Loucy (cell line): Measurements from ENCODE around the gene PODNL1.

Source experiments
- H2AFZ ChIP-seq: fragments of 200-600 bp; sonication (generic); 2 replicates; pipeline ENCODE4 v1.6.0; 2016; ENCODE audit warnings: antibody characterized with exemption, mild to moderate bottlenecking, low read length, moderate library complexity
- H3F3A ChIP-seq: fragments of 200-600 bp; 2 replicates; pipeline ENCODE4 v1.6.0; 2016; ENCODE audit warnings: antibody characterized with exemption, low read depth, mild to moderate bottlenecking
- H3K27me3 ChIP-seq: fragments of 200-600 bp; sonication (generic); 2 replicates; pipeline ENCODE4 v1.6.1; 2014; ENCODE audit warnings: low read length, mild to moderate bottlenecking; ENCODE audit not compliant: insufficient read depth, poor library complexity, severe bottlenecking
- H3K36me3 ChIP-seq: fragments of 200-600 bp; sonication (generic); 2 replicates; pipeline ENCODE4 v1.6.1; 2016; ENCODE audit warnings: low read length; ENCODE audit not compliant: insufficient read depth
- H3K4me1 ChIP-seq: fragments of 200-600 bp; sonication (generic); 2 replicates; pipeline ENCODE4 v1.5.1; 2014; ENCODE audit warnings: low read length, mild to moderate bottlenecking; ENCODE audit not compliant: insufficient read depth, poor library complexity, severe bottlenecking
- H3K4me2 ChIP-seq: fragments of 200-600 bp; sonication (generic); 2 replicates; pipeline ENCODE4 v1.6.0; 2014; ENCODE audit warnings: antibody characterized with exemption, low read length, low read depth, mild to moderate bottlenecking; ENCODE audit not compliant: poor library complexity, severe bottlenecking
- H3K4me3 ChIP-seq: fragments of 200-600 bp; sonication (generic); 2 replicates; pipeline ENCODE4 v1.5.1; 2014; ENCODE audit warnings: low read length, mild to moderate bottlenecking, mixed read lengths; ENCODE audit not compliant: poor library complexity, severe bottlenecking
- H3K79me2 ChIP-seq: fragments of 200-600 bp; sonication (generic); 2 replicates; pipeline ENCODE4 v1.6.1; 2014; ENCODE audit warnings: low read length; ENCODE audit not compliant: insufficient read depth
- H3K9ac ChIP-seq: fragments of 200-600 bp; sonication (generic); 2 replicates; pipeline ENCODE4 v1.6.0; 2014; ENCODE audit warnings: mild to moderate bottlenecking, low read depth, low read length, moderate library complexity; ENCODE audit not compliant: poor library complexity, severe bottlenecking
- H3K9me2 ChIP-seq: fragments of 200-600 bp; sonication (generic); replicated peaks from 2 replicates; pipeline ENCODE4 v1.6.1; 2016; ENCODE audit warnings: low read depth, low read length, mixed read lengths
- H3K9me3 ChIP-seq: fragments of 200-600 bp; sonication (generic); 2 replicates; pipeline ENCODE4 v1.6.1; 2014; ENCODE audit warnings: mild to moderate bottlenecking, antibody characterized with exemption, low read length, low read depth; ENCODE audit not compliant: insufficient read depth
- H4K20me1 ChIP-seq: fragments of 200-600 bp; sonication (generic); 2 replicates; pipeline ENCODE4 v1.6.0; 2014; ENCODE audit warnings: antibody characterized with exemption, low read length, mild to moderate bottlenecking; ENCODE audit not compliant: insufficient read depth, poor library complexity, severe bottlenecking
- EZH2phosphoT487 ChIP-seq: fragments of 200-600 bp; IDR thresholded peaks from 2 replicates; pipeline ENCODE4 v1.6.1; 2018; ENCODE audit warnings: antibody characterized with exemption, mild to moderate bottlenecking, moderate library complexity, borderline replicate concordance
- TF ChIP-seq, protein P1 (sequence below): fragments of 200-600 bp; sonication (generic); conservative IDR thresholded peaks from 2 replicates; pipeline ENCODE4 v1.5.1; 2014; ENCODE audit warnings: mild to moderate bottlenecking, antibody characterized with exemption, low read length

Gene PODNL1

GRCh38 chr19:13909430-13909829, 28.8 kb downstream of the PODNL1 start:
- Histone ChIP-seq H3F3A (no peaks in the 10 kb centered on the region), H3K9me2 (no peaks in the 10 kb centered on the region), H3K4me3 (no peak overlapping the region), H3K9me3 (no peaks in the 10 kb centered on the region), H3K27me3 (no peaks in the 10 kb centered on the region), H4K20me1 (no peaks in the 10 kb centered on the region), H3K36me3 (peaks cover 8% of the 10 kb centered on the region; the same call in 1 of the 2 replicates), H3K9ac (no peak overlapping the region), H3K4me2 (no peak overlapping the region), H3K79me2 (peaks cover 28% of the 10 kb centered on the region), H3K4me1 (peaks cover 16% of the 10 kb centered on the region), H2AFZ (no peak overlapping the region)
- TF ChIP-seq, protein P1, sequence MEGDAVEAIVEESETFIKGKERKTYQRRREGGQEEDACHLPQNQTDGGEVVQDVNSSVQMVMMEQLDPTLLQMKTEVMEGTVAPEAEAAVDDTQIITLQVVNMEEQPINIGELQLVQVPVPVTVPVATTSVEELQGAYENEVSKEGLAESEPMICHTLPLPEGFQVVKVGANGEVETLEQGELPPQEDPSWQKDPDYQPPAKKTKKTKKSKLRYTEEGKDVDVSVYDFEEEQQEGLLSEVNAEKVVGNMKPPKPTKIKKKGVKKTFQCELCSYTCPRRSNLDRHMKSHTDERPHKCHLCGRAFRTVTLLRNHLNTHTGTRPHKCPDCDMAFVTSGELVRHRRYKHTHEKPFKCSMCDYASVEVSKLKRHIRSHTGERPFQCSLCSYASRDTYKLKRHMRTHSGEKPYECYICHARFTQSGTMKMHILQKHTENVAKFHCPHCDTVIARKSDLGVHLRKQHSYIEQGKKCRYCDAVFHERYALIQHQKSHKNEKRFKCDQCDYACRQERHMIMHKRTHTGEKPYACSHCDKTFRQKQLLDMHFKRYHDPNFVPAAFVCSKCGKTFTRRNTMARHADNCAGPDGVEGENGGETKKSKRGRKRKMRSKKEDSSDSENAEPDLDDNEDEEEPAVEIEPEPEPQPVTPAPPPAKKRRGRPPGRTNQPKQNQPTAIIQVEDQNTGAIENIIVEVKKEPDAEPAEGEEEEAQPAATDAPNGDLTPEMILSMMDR: no peak
- TF ChIP-seq EZH2phosphoT487: no peak

GRCh38 chr19:13908674-13909073, 29.5 kb downstream of the PODNL1 start:
- no peaks in the 10 kb centered on the region for H4K20me1 ChIP-seq
- H3F3A ChIP-seq: no peaks in the 10 kb centered on the region
- peaks cover 20% of the 10 kb centered on the region for H3K4me1 ChIP-seq
- H3K79me2 ChIP-seq: peaks cover 28% of the 10 kb centered on the region
- peaks cover 8% of the 10 kb centered on the region; the same call in 1 of the 2 replicates for H3K36me3 ChIP-seq
- H3K9ac ChIP-seq: no peak overlapping the region
- H3K27me3 ChIP-seq: no peaks in the 10 kb centered on the region
- TF ChIP-seq, protein P1: no peak
- TF ChIP-seq EZH2phosphoT487: no peak
- no peaks in the 10 kb centered on the region for H3K9me2 ChIP-seq
- H3K4me3 ChIP-seq: no peak overlapping the region
- no peak overlapping the region for H2AFZ ChIP-seq
- H3K4me2 ChIP-seq: no peak overlapping the region
- no peaks in the 10 kb centered on the region for H3K9me3 ChIP-seq

DNA sequence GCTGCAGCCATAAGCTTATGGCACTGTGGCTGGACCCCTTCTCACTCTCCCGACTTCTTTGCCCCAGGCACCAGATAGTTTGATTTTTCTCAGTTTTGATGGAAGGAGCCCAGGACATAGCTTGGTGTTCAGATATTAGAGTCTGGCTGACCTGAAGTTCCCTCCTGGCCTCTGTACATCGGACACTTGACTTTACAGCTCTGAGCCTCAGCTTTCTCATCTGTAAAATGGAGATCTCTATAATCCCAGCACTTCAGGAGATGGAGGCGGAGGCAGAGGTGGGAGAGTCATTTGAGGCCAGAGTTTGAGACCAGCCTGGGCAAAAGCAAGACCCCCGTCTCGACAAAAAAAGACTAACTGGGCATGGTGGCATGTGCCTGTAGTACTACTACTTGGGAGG, 31.3 kb downstream of the PODNL1 start:
- H4K20me1 ChIP-seq: no peaks in the 10 kb centered on the region
- no peaks in the 10 kb centered on the region for H3K27me3 ChIP-seq
- H3K4me3 ChIP-seq: peak overlapping the region; percentile 83
- TF ChIP-seq, protein P1: no peak
- no peak for TF ChIP-seq EZH2phosphoT487
- peak overlapping the region; percentile 79 for H3K9ac ChIP-seq
- H3K4me1 ChIP-seq: peaks cover 25% of the 10 kb centered on the region
- no peaks in the 10 kb centered on the region for H3F3A ChIP-seq
- H3K4me2 ChIP-seq: peak overlapping the region; percentile 80
- peaks cover 29% of the 10 kb centered on the region for H3K79me2 ChIP-seq
- H3K9me2 ChIP-seq: no peaks in the 10 kb centered on the region
- H2AFZ ChIP-seq: no peak overlapping the region
- no peaks in the 10 kb centered on the region for H3K36me3 ChIP-seq
- no peaks in the 10 kb centered on the region for H3K9me3 ChIP-seq
